Skin of body (tissue), 2 donors: ENCODE results near the gene SLC39A5. TPM values are rescaled to one million over a fixed set of nuclear protein-coding genes. Genes with fewer than 3 reads are reported as not detected.
A peak's percentile ranks its signal among the peaks of the same experiment; 100 is the strongest.
"Not testable (repeated sequence)": the region's sequence is repeated elsewhere in the genome, so short reads cannot be mapped to it uniquely, and the experiment has no call there.

ENCODE experiments used
- DNase-seq: peaks from one replicate; lab custom pipeline; 2025; lab: John Stamatoyannopoulos, UW
- total RNA-seq: library from RNA; depleted of rRNA; stranded (reverse); fragments of >200 nt; gene quantifications from one replicate; pipeline ENCODE4 v1.2.3, GENCODE V29; 2014

Gene SLC39A5
- not detected for total RNA-seq

DNA sequence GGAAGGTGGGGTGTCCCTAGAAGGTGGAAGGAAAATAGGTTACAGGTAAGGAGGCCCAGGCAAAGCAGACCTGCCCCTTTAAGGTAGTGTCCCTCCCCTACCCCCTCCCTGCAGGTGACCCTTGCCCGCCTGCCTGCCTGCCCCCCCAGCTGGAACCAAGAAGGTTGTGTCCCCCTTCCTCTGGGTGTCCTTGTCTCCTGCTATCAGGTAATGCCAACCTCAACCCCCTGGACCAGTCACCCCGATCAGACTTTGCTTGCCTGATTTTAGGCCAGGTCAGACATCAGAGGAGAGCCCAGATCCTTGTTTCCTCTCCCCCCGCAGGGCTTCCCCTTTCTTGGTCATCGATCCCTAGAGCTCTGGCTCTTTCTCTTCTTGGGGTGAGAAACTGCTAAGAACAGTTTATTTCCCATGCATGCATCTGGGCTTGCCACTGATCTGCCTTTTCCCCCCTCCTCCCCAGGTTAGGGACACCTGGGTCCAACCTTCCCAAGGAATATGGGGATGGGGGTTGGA, at the start of gene SLC39A5:
TSS of gene SLC39A5 (plus strand) at position 136 of the 516 bp plus-strand sequence. CDS start 1,224 bp downstream, outside the sequence.
- DNase-seq: no peak

DNA sequence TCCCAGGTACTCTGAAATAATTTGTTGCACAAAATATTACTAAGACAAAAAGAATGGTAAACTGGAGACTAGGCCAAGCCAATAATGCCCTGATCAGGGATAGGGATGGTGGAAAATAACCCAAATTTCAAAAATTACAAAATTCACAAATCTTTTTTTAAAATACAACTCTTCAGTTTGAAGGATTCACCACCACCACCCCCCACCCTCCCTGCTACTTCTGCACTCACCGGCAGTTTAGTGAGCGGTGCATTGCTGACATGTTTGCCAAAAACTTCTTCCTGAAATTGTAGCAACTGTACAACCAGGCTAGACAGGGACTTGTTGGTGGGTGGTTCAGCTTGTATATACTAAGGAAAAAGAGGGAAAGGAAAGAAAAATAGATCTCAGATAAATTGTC, 42.9 kb upstream of the SLC39A5 start:
- no peak for DNase-seq

DNA sequence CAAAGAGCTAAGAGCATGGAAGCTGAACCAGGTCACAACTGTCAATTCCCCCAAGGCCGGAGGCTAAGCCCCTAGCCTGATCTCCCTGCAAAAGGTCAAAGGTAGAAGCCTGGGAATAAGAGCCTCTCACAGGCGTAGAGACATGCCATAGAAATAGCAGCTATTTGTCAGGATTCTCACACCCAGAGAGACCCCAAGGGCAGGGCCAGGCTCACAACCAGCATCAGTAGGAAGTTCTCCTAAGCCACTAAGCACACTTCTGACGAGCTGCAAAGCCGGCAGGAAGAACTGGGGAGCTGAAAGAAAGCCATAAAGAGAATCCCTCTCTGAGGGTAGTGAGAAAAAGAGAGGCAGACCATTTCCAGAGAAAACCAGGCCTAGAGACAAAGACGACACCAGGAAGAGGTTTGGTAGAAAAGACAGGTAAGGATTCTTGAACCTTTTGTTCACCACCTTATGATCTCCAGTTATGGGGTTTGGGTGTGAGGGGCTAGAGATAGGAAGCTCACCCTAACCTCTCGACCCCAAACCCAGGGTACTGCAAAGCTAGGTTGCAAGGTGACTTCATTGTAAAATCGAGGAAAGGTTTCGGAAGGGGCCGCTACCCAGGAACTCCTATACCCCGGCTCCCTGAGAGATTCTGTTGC, 41.6 kb upstream of the SLC39A5 start:
- no peak for DNase-seq

DNA sequence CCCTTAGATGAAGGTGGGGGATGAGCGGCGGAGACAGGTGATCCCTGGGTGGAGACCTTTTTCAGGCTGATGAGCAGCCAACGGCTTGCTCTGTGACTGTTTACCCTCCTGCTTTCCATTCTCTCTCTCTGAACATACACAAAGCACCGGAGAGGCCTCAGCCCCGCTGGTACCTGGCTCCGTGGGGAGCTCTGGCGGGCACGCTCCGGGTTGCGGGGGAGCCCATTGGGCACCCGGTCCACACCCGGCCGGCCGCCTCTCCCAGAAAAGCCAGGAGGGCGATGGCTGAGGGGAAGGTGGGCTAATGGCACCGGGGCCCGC, 41.1 kb upstream of the SLC39A5 start:
- DNase-seq: no peak

DNA sequence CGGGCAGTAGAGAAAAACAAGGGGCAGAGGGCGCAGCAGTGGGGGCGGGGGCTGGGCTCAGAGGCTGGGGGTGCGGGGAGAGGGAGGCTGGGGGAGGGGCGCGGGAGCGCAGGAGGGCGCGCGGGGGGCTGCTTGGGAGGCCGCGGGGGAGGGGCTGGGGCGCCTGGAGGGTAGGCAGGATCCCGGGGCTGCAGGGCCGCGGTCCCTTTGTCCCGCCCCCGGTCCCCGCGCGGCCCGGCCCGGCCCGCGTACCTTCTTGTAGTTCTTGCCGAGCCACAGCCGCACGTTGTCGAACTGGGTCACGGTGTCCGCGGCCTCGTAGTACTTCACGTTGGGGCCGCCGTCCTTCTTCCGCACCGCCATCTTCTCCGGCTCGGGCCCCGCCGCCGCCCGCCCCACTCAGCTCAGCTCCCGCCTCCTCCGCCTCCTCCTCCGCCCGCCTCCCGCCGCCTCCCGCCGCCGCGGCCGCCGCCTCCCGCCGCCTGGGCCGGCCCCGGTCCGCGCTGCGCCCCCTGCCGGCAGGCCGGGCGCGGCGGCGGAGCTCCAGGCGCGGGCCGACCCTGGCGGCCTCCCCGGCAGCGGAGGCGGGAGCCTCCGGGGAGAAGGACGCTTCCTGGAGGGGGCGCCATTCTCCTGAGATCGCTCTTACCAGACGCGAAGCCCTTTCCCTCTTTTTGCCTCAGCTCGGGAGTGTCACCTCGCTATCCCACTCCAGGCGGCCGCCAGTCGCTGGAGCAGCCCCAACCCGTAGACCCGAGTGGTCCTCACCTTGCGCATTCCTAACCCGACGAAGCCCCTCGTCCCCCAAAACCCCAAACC, 40.5 kb upstream of the SLC39A5 start, which contains the start of gene SMARCC2:
TSS of gene SMARCC2 (minus strand) at position 385 of the 819 bp plus-strand sequence. CDS start at position 363, 22 bp downstream.
- DNase-seq: peak; percentile 84

- peak; percentile 79 for DNase-seq
Measured at GRCh38 chr12:56189918-56190694, 39.7 kb upstream of the SLC39A5 start.

GRCh38 chr12:56190695-56191155, 39.1 kb upstream of the SLC39A5 start:
- no peak for DNase-seq

DNA sequence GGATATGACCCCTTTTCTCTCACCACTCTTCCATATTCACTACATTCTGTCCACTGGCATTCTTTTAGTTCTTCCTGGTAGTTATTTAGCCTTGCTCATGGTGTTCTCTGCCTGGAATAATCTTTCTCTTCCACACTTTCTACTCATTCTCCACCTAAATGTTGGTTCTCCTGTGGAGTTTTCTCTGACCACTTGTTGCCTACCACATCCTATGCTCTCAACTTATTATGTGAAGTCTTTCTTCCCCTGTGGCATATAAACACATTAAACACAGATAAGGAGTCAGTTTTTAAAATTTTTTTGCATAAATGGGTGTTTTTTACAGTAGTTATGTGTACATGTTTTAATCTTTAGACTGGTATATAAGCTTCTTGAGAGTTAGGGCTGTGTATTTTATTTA, 37.3 kb upstream of the SLC39A5 start:
- DNase-seq: no peak

DNA sequence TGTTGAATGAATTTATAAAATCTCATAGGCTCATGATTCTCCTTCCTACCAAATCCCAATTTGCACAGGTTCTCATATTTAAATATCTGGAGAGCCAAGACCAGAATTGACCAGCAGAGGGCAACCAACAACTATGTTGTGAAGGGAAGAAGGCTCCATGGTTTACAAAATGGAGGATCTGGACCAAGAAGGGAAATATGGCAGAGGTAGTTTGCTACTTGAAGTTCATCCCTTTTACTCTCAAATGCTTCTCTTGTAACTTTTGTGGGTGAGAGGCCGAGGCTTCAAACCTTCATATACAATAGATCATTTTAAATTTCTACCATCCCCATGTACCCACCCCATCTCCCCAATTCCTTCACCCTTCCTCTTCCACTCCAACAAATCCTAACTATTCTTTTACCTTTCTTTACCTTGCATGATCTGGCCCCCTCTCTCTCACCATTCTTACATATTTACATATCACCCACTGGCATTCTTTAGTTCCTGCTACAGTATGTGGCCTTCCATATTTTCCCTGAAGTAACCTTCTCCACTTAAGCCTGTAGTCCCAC, 36.7 kb upstream of the SLC39A5 start:
- DNase-seq: peak; percentile 60

GRCh38 chr12:56196818-56197550, 32.9 kb upstream of the SLC39A5 start:
- DNase-seq: not testable (repeated sequence)

- no peak for DNase-seq
Measured at GRCh38 chr12:56197921-56198635, 31.8 kb upstream of the SLC39A5 start.

DNA sequence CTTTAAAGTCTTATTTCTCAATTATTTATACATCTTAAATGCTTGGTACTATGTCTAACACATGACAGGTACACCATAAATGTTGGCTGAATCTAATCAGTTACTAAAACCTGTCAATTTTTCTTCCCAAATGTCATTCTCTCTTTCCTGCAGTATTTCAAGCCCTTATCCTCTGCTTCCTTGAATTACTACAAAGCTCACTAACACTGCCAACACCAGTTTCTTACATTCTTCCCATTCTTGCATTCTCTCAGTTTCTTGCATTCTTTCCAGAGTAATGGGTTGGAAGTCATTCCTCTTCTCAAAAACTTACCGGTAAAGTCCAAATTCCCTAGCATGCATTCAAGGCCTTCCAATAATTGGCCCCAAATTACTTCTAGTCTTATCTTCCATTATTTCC, 31.0 kb upstream of the SLC39A5 start:
- no peak for DNase-seq

DNA sequence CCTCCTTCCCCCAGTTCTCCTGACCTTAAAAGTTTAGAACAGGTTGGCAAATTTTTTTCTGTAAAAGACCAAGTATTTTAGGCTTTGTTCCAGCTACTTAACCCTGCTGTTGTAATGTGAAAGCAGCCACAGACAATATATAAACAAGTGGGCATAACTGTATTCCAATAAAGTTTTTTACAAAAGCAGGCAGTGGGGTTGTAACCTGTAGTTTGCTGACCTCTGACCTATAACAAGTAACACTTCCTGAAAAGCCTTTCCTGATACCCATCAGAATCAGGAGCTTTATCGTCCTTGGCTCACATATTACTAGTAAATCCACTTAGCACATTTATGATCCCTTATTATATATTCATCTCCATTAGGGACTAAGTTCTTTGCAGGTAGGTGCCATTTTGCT, 27.5 kb upstream of the SLC39A5 start:
- no peak for DNase-seq

DNA sequence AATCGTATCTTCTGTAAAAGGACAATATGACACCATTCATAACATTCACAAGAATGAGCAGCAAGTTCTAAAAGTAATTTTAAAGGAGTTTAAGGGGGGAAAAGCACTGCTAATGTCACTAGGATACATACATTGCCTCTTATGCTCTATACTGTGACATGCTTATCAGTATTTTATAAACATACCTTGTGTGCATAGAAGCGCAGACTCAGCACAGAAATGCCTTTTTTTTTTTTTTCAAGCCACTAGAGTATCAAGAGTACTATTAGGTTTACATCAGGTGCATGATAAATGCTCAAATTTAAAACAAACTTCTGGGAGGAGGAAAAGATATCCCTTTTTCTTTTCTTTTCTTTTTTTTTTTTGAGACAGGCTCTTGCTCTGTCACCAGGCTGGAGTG, 27.0 kb upstream of the SLC39A5 start:
- no peak for DNase-seq

DNA sequence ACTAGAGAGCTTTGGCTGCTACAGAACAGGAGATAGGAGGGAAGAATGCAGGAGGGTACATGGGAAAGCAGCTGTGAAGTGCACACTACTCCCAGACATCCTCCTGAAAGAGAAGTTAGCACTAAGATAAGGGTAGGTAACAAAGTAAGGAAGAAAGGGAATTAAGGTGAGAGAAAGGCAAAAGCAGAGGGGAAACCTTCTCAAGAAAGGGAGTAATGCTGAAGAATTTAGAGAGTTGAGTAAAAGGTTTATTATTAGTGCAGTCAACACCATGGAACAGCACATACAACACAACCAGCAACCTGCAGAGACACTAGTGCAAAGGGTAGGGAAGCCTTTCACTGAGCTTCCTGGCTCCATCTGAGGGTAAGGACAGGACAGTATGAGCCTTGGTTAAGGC, 25.6 kb upstream of the SLC39A5 start:
- no peak for DNase-seq

- no peak for DNase-seq
Measured at GRCh38 chr12:56205445-56205844, 24.4 kb upstream of the SLC39A5 start.

GRCh38 chr12:56206452-56207166, 23.2 kb upstream of the SLC39A5 start:
- no peak for DNase-seq

DNA sequence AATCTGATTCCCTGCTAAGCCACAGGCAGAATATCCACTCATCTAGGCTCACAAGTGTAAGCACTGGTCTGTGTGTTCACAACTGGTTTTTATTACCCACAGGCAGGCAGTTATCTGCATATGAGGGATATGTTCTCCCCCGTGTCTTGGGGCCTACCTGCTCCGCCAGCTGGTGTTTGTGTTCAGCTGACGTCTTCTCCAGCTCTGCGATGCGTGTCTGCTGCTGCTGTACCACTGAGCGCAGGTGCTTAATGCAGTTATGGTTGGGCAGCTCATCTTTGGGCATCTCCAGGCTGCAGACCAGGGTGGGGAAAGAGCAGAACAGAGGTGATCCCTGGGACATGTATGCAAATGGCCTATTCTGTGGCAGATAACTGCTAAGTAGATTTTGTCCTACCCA, 21.8 kb upstream of the SLC39A5 start:
- DNase-seq: no peak

DNA sequence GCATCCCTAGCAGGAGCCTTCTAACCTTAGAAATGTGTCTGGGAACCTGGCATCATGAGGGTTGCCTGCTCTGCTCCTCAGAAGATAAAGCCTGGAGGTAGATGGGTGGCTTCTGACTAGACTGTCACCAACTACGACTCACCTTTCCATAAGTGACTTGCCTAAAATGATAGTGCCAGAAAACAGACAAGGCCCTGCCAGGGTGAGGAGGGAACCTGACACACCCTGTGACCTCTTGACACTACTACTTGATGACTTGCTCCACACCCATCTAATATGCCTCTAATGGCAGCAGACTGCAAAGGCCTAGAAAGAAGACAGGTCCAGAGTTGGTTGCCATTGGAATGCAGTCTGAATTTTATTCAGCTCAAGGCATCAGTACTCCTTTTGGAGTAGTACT, 17.5 kb upstream of the SLC39A5 start:
- DNase-seq: no peak
